ENCODE measurements around the gene DCLRE1A.

DCLRE1A gene

GRCh38 chr10:113872139-113873030, 18.5 kb upstream of the DCLRE1A start:
- Mint-ChIP-seq H3K9me3 (no peaks in the 10 kb centered on the region), H3K36me3 (peaks cover 56% of the 10 kb centered on the region), H3K27me3 (no peaks in the 10 kb centered on the region), H3K4me1 (peaks cover 55% of the 10 kb centered on the region), H3K4me3 (no peak overlapping the region), H3K27ac (peak overlapping the region; percentile 5)
- ATAC-seq, result no peak

GRCh38 chr10:113869789-113870188, 15.9 kb upstream of the DCLRE1A start:
- no peak overlapping the region for H3K4me3 Mint-ChIP-seq
- H3K36me3 Mint-ChIP-seq, result peaks cover 45% of the 10 kb centered on the region
- ATAC-seq, result no peak
- no peaks in the 10 kb centered on the region for H3K27me3 Mint-ChIP-seq
- H3K4me1 Mint-ChIP-seq, result peaks cover 47% of the 10 kb centered on the region
- H3K9me3 Mint-ChIP-seq, result no peaks in the 10 kb centered on the region
- no peak overlapping the region for H3K27ac Mint-ChIP-seq

GRCh38 chr10:113867904-113868303, 14.0 kb upstream of the DCLRE1A start:
- Mint-ChIP-seq H3K4me1 (peaks cover 41% of the 10 kb centered on the region), H3K4me3 (no peak overlapping the region), H3K27ac (no peak overlapping the region), H3K27me3 (no peaks in the 10 kb centered on the region), H3K9me3 (no peaks in the 10 kb centered on the region), H3K36me3 (peaks cover 48% of the 10 kb centered on the region)
- ATAC-seq, result no peak

GRCh38 chr10:113866551-113867394, 12.9 kb upstream of the DCLRE1A start:
- Mint-ChIP-seq H3K4me1 (peaks cover 34% of the 10 kb centered on the region), H3K27me3 (no peaks in the 10 kb centered on the region), H3K36me3 (peaks cover 45% of the 10 kb centered on the region), H3K27ac (no peak overlapping the region), H3K9me3 (no peaks in the 10 kb centered on the region), H3K4me3 (no peak overlapping the region)
- no peak for ATAC-seq

- Mint-ChIP-seq H3K4me3 (no peak overlapping the region), H3K27me3 (no peaks in the 10 kb centered on the region), H3K27ac (no peak overlapping the region), H3K36me3 (peaks cover 49% of the 10 kb centered on the region), H3K4me1 (peaks cover 36% of the 10 kb centered on the region), H3K9me3 (peaks cover 2% of the 10 kb centered on the region)
- ATAC-seq, result no peak
Observed at GRCh38 chr10:113865901-113866300, 12.0 kb upstream of the DCLRE1A start.

GRCh38 chr10:113859261-113859660, 5.4 kb upstream of the DCLRE1A start:
- ATAC-seq, result no peak
- H3K4me3 Mint-ChIP-seq, result no peak overlapping the region
- H3K4me1 Mint-ChIP-seq, result peaks cover 48% of the 10 kb centered on the region
- peaks cover 3% of the 10 kb centered on the region for H3K9me3 Mint-ChIP-seq
- peaks cover 43% of the 10 kb centered on the region for H3K36me3 Mint-ChIP-seq
- peak overlapping the region; percentile 15 for H3K27ac Mint-ChIP-seq
- no peaks in the 10 kb centered on the region for H3K27me3 Mint-ChIP-seq

GRCh38 chr10:113858541-113858940, 4.7 kb upstream of the DCLRE1A start:
- ATAC-seq, result no peak
- Mint-ChIP-seq H3K4me3 (no peak overlapping the region), H3K9me3 (peaks cover 3% of the 10 kb centered on the region), H3K27me3 (no peaks in the 10 kb centered on the region), H3K27ac (no peak overlapping the region), H3K36me3 (peaks cover 35% of the 10 kb centered on the region), H3K4me1 (peaks cover 49% of the 10 kb centered on the region)

- Mint-ChIP-seq H3K27me3 (no peaks in the 10 kb centered on the region), H3K9me3 (peaks cover 3% of the 10 kb centered on the region), H3K27ac (no peak overlapping the region), H3K4me3 (no peak overlapping the region), H3K36me3 (peaks cover 23% of the 10 kb centered on the region), H3K4me1 (peaks cover 52% of the 10 kb centered on the region)
- no peak for ATAC-seq
Observed at GRCh38 chr10:113857210-113857609, 3.3 kb upstream of the DCLRE1A start.

GRCh38 chr10:113856563-113856962, 2.7 kb upstream of the DCLRE1A start:
- peaks cover 22% of the 10 kb centered on the region for H3K36me3 Mint-ChIP-seq
- peaks cover 3% of the 10 kb centered on the region for H3K9me3 Mint-ChIP-seq
- H3K27me3 Mint-ChIP-seq, result no peaks in the 10 kb centered on the region
- H3K4me3 Mint-ChIP-seq, result no peak overlapping the region
- peak overlapping the region; percentile 99 for H3K27ac Mint-ChIP-seq
- H3K4me1 Mint-ChIP-seq, result peaks cover 53% of the 10 kb centered on the region
- ATAC-seq, result no peak

- Mint-ChIP-seq H3K4me1 (peaks cover 44% of the 10 kb centered on the region), H3K36me3 (peaks cover 6% of the 10 kb centered on the region), H3K27ac (peak overlapping the region; percentile 99), H3K27me3 (no peaks in the 10 kb centered on the region), H3K4me3 (peak overlapping the region; percentile 90), H3K9me3 (no peaks in the 10 kb centered on the region)
- ATAC-seq, result peak; percentile 83
Observed at GRCh38 chr10:113854761-113855588, 1.1 kb upstream of the DCLRE1A start.

GRCh38 chr10:113853578-113854012, 287 bp downstream of the DCLRE1A start:
- Mint-ChIP-seq H3K9me3 (no peaks in the 10 kb centered on the region), H3K4me3 (peak overlapping the region; percentile 90), H3K27me3 (no peaks in the 10 kb centered on the region), H3K36me3 (peaks cover 8% of the 10 kb centered on the region), H3K27ac (peak overlapping the region; percentile 99), H3K4me1 (peaks cover 37% of the 10 kb centered on the region)
- no peak for ATAC-seq

GRCh38 chr10:113849946-113850345, 3.9 kb downstream of the DCLRE1A start:
- ATAC-seq, result no peak
- no peaks in the 10 kb centered on the region for H3K9me3 Mint-ChIP-seq
- no peak overlapping the region for H3K27ac Mint-ChIP-seq
- no peaks in the 10 kb centered on the region for H3K27me3 Mint-ChIP-seq
- H3K4me1 Mint-ChIP-seq, result peaks cover 21% of the 10 kb centered on the region
- H3K36me3 Mint-ChIP-seq, result peaks cover 16% of the 10 kb centered on the region
- H3K4me3 Mint-ChIP-seq, result no peak overlapping the region

- H3K9me3 Mint-ChIP-seq, result no peaks in the 10 kb centered on the region
- no peak overlapping the region for H3K4me3 Mint-ChIP-seq
- H3K27me3 Mint-ChIP-seq, result no peaks in the 10 kb centered on the region
- peaks cover 21% of the 10 kb centered on the region for H3K4me1 Mint-ChIP-seq
- H3K36me3 Mint-ChIP-seq, result peaks cover 16% of the 10 kb centered on the region
- ATAC-seq, result no peak
- no peak overlapping the region for H3K27ac Mint-ChIP-seq
Observed at GRCh38 chr10:113849140-113849803, 4.6 kb downstream of the DCLRE1A start.

GRCh38 chr10:113846036-113846435, 7.8 kb downstream of the DCLRE1A start:
- no peak overlapping the region for H3K27ac Mint-ChIP-seq
- no peak overlapping the region for H3K4me3 Mint-ChIP-seq
- peaks cover 16% of the 10 kb centered on the region for H3K36me3 Mint-ChIP-seq
- ATAC-seq, result no peak
- H3K27me3 Mint-ChIP-seq, result no peaks in the 10 kb centered on the region
- peaks cover 9% of the 10 kb centered on the region for H3K4me1 Mint-ChIP-seq
- H3K9me3 Mint-ChIP-seq, result no peaks in the 10 kb centered on the region
